Smooth muscle cell (in vitro differentiated cells): Measurements from ENCODE around the gene KDM5B. TPM values are rescaled to one million over a fixed set of nuclear protein-coding genes. Genes with fewer than 3 reads are reported as not detected.

Source experiments
- DNase-seq: peaks from one replicate; lab custom pipeline; 2025; ENCODE audit not compliant: unreplicated experiment; lab: John Stamatoyannopoulos, UW
- H2AFZ ChIP-seq: fragments of 200-600 bp; sonication (generic); 2 replicates; pipeline ENCODE4 v1.6.0; 2016; ENCODE audit warnings: antibody characterized with exemption, low read depth, mild to moderate bottlenecking
- H3F3A ChIP-seq: fragments of 200-600 bp; sonication (generic); 2 replicates; pipeline ENCODE4 v1.6.0; 2017; ENCODE audit warnings: antibody characterized with exemption, low read depth
- H3K27ac ChIP-seq: fragments of 200-600 bp; sonication (generic); 2 replicates; pipeline ENCODE4 v1.5.1; 2016; ENCODE audit warnings: low read depth, mild to moderate bottlenecking
- H3K27me3 ChIP-seq: fragments of 200-600 bp; sonication (generic); 2 replicates; pipeline ENCODE4 v1.6.1; 2016; ENCODE audit warnings: low read depth, mild to moderate bottlenecking
- H3K36me3 ChIP-seq: fragments of 200-600 bp; sonication (generic); 2 replicates; pipeline ENCODE4 v1.5.1; 2016; ENCODE audit warnings: low read depth
- H3K4me1 ChIP-seq: fragments of 200-600 bp; sonication (generic); 2 replicates; pipeline ENCODE4 v1.5.1; 2016; ENCODE audit warnings: low read depth
- H3K4me2 ChIP-seq: fragments of 200-600 bp; sonication (generic); 2 replicates; pipeline ENCODE4 v1.6.0; 2016; ENCODE audit warnings: mild to moderate bottlenecking
- H3K4me3 ChIP-seq: fragments of 200-600 bp; sonication (generic); 2 replicates; pipeline ENCODE4 v1.5.1; 2016; ENCODE audit warnings: mild to moderate bottlenecking
- H3K79me2 ChIP-seq: fragments of 200-600 bp; sonication (generic); 2 replicates; pipeline ENCODE4 v1.6.0; 2016; ENCODE audit warnings: low read depth, mild to moderate bottlenecking
- H3K9ac ChIP-seq: fragments of 200-600 bp; sonication (generic); 2 replicates; pipeline ENCODE4 v1.6.0; 2016; ENCODE audit warnings: low read depth
- H3K9me3 ChIP-seq: fragments of 200-600 bp; sonication (generic); replicated peaks from 2 replicates; pipeline ENCODE4 v1.5.1; 2016; ENCODE audit warnings: low read depth
- H4K20me1 ChIP-seq: fragments of 200-600 bp; sonication (generic); 2 replicates; pipeline ENCODE4 v1.6.0; 2016; ENCODE audit warnings: low read depth
- CTCF ChIP-seq: fragments of 200-600 bp; sonication (generic); IDR thresholded peaks from 2 replicates; pipeline ENCODE4 v1.5.1; 2017; ENCODE audit warnings: borderline replicate concordance, mild to moderate bottlenecking, antibody characterized with exemption; ENCODE audit not compliant: insufficient read depth, poor library complexity, severe bottlenecking
- WGBS: methylation state at CpG from one replicate; pipeline ENCODE4 v1.1.7; 2016; ENCODE audit warnings: low lambda C conversion rate; 5-methylcytosine and 5-hydroxymethylcytosine counted together
- polyA plus RNA-seq: library from polyadenylated mRNA; unstranded; fragments of >200 nt; fragmentation: Nextera tagmentation; extraction: Ambion mirVana; gene quantifications from 2 replicates; pipeline ENCODE4 v1.2.1, GENCODE V29; 2016
- total RNA-seq: library from RNA; depleted of rRNA; stranded (reverse); fragments of >200 nt; gene quantifications from 2 replicates; pipeline ENCODE4 v1.2.3, GENCODE V29; 2014

KDM5B gene
- total and polyA plus RNA-seq, 2 experiments from 2014 or later: 94.1 to 178 TPM

GRCh38 chr1:202702088-202702487 is 106.1 kb downstream of the KDM5B start:
- Histone ChIP-seq H3K36me3 (no peaks in the 10 kb centered on the region), H2AFZ (no peak overlapping the region), H3K27ac (no peak overlapping the region), H4K20me1 (no peaks in the 10 kb centered on the region), H3K4me1 (no peaks in the 10 kb centered on the region), H3K4me2 (no peak overlapping the region), H3K27me3 (peaks cover 62% of the 10 kb centered on the region), H3K9ac (no peak overlapping the region), H3F3A (no peaks in the 10 kb centered on the region), H3K79me2 (no peaks in the 10 kb centered on the region), H3K9me3 (no peaks in the 10 kb centered on the region), H3K4me3 (no peak overlapping the region)
- DNase-seq: no peak
- 61% methylated on average over 5 of the region's 5 CpGs for WGBS
- no peak for TF ChIP-seq CTCF

GRCh38 chr1:202701200-202701599 is 107.0 kb downstream of the KDM5B start:
- H3K4me3 ChIP-seq: no peak overlapping the region
- no peak overlapping the region for H3K4me2 ChIP-seq
- WGBS: 90% methylated on average over 3 of the region's 3 CpGs
- no peak for DNase-seq
- no peaks in the 10 kb centered on the region for H3K9me3 ChIP-seq
- H3K4me1 ChIP-seq: no peaks in the 10 kb centered on the region
- H3F3A ChIP-seq: no peaks in the 10 kb centered on the region
- TF ChIP-seq CTCF: no peak
- no peaks in the 10 kb centered on the region for H3K36me3 ChIP-seq
- no peak overlapping the region for H3K27ac ChIP-seq
- no peak overlapping the region for H3K9ac ChIP-seq
- peaks cover 61% of the 10 kb centered on the region for H3K27me3 ChIP-seq
- no peaks in the 10 kb centered on the region for H4K20me1 ChIP-seq
- no peaks in the 10 kb centered on the region for H3K79me2 ChIP-seq
- no peak overlapping the region for H2AFZ ChIP-seq

GRCh38 chr1:202700061-202700460 is 108.2 kb downstream of the KDM5B start:
- Histone ChIP-seq H3K9ac (no peak overlapping the region), H3K4me3 (no peak overlapping the region), H3F3A (no peaks in the 10 kb centered on the region), H3K27ac (no peak overlapping the region), H3K36me3 (no peaks in the 10 kb centered on the region), H3K27me3 (peaks cover 61% of the 10 kb centered on the region), H2AFZ (no peak overlapping the region), H3K4me2 (no peak overlapping the region), H3K9me3 (no peaks in the 10 kb centered on the region), H4K20me1 (no peaks in the 10 kb centered on the region), H3K79me2 (no peaks in the 10 kb centered on the region), H3K4me1 (no peaks in the 10 kb centered on the region)
- no peak for TF ChIP-seq CTCF
- WGBS: 79% methylated on average over 5 of the region's 5 CpGs
- DNase-seq: no peak

- H3K79me2 ChIP-seq: no peaks in the 10 kb centered on the region
- TF ChIP-seq CTCF: no peak
- no peaks in the 10 kb centered on the region for H3K9me3 ChIP-seq
- H3K9ac ChIP-seq: no peak overlapping the region
- H3K4me3 ChIP-seq: no peak overlapping the region
- no peak overlapping the region for H3K4me2 ChIP-seq
- no peaks in the 10 kb centered on the region for H3K36me3 ChIP-seq
- peaks cover 53% of the 10 kb centered on the region for H3K27me3 ChIP-seq
- no peaks in the 10 kb centered on the region for H4K20me1 ChIP-seq
- no peak for DNase-seq
- 87% methylated on average over 8 of the region's 8 CpGs for WGBS
- H3K4me1 ChIP-seq: no peaks in the 10 kb centered on the region
- no peak overlapping the region for H3K27ac ChIP-seq
- H2AFZ ChIP-seq: no peak overlapping the region
- no peaks in the 10 kb centered on the region for H3F3A ChIP-seq
These were observed 109.9 kb downstream of the KDM5B start for GRCh38 chr1:202698276-202698675.
